GM08714 (cell line): ENCODE results near the gene HSD3B7.
"Not testable (repeated sequence)": the region's sequence is repeated elsewhere in the genome, so short reads cannot be mapped to it uniquely, and the experiment has no call there.

Source experiments
- H3K4me3 ChIP-seq: fragments of 200-500 bp; sonication (Bioruptor generic); 2 replicates; pipeline ENCODE4 v1.5.1; 2014; ENCODE audit warnings: mild to moderate bottlenecking, low read length, inconsistent platforms
- ZNF274 ChIP-seq: IDR thresholded peaks from 2 replicates; pipeline ENCODE4 v1.6.1; 2012; ENCODE audit warnings: mild to moderate bottlenecking, low read depth, low read length

Gene HSD3B7

DNA sequence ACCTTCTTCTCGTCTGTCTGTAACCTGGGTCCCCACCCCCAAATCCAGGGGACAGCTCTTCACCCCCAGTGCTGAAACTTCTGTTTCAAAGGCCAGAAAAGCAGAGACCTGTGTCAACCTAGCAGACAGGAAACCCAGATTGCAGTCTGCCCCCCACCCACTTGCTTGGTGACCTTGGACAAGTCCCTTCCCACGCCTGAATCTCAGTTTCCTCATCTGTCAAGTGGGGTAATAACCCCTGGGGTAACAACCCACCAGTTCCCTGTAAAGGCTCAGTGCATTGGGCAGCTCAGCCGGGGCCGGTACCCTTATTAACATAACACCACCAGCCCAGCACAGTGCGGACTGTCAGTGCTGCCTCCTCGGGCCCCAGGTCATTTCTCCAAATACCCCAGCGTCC, 24.1 kb downstream of the HSD3B7 start:
- no peak overlapping the region for H3K4me3 ChIP-seq
- TF ChIP-seq ZNF274: no peak

DNA sequence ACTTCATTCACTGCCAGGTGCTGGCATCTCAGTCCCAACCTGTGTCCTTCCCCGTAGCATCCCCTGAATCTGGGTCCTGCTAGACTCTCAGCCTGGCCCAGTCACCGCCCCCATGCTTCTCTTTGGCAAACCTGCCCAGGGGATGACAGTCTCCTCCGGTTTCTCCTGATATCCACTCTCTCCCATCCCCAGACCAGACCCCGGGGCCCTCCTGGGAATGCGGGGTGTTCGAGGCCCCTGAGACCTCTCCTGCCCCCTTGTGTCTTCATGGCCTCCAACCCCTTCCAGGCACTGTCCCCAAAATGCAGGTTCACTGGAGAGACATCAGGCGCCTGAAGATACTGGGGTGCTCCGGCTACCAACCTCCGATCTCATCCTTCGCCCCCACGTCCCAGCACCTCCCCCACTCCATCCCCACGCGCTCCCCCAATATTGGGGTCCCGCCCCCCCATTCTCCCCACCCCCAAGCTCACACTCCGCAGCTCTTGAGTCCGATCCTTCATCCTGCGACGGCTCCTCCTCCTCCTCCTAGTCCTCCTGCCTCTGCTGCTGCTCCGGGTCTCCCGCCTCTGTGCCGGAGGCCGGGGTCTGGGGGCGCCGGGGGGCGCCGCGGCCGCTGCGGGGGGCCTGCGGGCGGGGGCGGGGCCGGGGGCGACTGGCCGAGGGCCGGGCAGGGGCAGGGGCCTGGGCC, 25.0 kb downstream of the HSD3B7 start:
- H3K4me3 ChIP-seq: no peak overlapping the region
- TF ChIP-seq ZNF274: no peak

DNA sequence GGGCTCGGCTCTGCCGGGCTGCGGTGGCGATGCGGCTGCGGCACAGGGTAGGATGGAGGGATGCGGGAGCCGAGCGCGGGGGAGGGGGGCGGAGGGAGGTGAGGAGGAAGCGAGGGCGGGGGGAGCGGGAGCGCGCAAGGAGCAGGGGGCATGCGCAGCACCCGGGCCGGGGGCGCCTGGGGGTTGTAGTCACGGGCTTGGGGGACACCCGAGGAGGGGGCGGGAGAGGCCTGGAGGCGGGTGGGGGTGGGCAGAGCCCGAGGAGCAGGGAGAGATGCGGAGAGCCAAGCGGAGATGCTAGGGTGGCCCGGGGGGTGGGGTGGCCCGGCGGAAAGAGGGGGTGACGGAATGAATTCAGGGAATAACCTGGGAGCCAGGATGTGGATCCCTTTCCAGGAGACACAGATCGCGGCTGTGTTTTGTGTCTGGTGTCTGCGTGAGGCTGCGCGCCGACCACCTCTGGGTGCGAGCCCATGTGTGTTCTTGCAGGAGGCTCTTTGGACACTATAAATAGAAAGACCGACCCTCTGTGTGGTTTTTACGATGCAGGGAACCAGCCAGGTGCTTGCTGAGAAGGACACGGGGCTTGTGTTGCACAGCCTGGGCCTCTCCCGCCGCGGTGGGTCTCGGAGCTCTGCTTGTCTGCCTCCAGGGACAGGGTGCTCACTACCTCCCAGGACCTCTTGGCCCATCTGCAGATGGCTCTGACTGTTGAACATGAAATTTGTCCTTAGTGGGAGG, 25.7 kb downstream of the HSD3B7 start, which contains the start of gene STX1B:
TSS of gene STX1B (minus strand) at position 54 of the 741 bp plus-strand sequence. CDS start 242 bp downstream, outside the sequence.
- no peak for TF ChIP-seq ZNF274
- no peak within 1 kb of the TSS for H3K4me3 ChIP-seq

DNA sequence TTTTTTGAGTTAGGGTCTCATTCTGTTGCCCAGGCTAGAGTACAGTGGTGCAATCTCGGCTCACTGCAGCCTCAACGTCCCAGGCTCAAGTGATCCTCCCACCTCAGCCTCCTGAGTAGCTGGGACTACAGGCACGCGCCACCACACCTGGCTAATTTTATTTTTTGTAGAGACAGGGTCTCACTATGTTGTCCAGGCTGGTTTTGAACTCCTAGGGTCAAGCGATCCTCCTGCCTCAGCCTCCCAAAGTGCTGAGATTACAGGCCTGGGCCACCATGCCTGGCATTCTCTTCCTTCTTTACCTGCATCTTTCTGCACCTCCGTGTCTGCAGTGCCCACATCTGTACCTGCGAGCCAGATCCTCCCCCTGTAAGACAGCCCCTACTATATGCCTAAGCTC, 26.8 kb downstream of the HSD3B7 start:
- not testable (repeated sequence) for H3K4me3 ChIP-seq

DNA sequence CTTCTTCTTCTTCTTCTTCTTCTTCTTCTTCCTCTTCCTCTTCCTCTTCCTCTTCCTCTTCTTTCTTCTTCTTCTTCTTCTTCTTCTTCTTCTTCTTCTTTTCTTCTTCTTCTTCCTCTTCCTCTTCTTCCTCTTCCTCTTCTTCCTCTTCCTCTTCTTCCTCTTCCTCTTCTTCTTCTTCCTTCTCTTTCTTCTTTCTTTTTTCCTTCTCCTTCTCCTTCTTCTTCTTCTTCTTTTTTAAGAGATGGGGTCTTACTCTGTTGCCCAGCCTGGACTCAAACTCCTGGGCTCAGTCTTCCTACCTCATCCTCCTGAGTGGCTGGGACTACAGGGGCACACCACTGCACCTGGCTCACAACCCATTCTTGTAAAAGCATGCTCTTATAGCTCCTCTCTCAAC, 28.3 kb downstream of the HSD3B7 start:
- not testable (repeated sequence) for H3K4me3 ChIP-seq

DNA sequence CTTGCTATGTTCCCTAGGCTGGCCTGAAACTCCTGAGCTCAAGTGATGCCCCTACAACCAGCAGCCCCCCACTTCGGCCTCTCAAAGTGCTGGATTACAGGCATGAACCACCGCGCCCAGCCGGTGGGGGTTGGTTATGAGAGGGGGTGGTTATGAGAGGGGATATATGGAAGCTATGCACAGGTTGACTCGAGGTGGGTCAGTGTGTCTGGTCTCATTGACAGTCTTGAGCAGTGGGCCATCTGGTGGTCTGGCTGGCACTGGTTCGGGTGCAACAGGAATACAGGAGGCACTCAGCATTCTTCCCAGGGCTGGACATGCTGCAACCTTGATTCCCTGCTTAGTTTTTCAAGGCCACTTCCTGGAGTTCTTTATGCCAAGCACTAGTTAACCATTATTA, 31.0 kb downstream of the HSD3B7 start:
- H3K4me3 ChIP-seq: no peak overlapping the region
- TF ChIP-seq ZNF274: no peak

DNA sequence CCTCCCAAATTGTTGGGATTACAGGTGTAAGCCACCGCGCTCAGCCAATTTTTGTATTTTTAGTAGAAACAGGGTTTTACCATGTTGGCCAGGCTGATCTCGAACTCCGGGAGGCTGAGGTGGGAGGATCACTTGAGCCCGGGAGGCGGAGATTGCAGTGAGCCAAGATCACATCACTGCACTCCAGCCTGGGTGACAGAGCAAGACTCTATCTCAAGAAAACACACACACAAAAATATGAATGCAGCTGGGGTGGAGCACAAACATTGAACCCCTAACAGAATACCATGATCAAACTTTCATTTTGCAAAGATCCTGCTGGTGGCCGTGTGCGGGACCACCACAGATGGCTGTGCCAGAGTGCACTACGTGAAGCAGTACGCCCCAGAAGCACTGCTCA, 32.7 kb downstream of the HSD3B7 start:
- not testable (repeated sequence) for H3K4me3 ChIP-seq

DNA sequence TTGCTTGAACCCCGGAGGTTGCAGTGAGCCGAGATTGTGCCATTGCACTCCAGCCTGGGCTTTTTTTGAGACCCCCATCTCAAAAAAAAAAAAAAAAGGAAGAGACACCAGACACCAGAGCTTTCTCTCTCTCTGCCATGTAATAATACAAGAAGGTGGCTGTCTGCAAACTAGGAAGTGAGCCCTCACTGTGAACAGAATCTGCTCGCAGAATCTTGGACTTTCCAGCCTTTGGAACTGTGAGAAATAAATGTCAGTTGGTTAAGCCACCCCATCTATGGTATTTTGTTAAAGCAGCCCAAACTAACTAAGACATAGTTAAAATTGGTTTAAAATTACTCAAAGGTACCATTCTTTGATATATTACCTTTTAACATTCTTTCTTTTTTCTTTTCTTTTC, 35.5 kb downstream of the HSD3B7 start:
- no peak overlapping the region for H3K4me3 ChIP-seq

DNA sequence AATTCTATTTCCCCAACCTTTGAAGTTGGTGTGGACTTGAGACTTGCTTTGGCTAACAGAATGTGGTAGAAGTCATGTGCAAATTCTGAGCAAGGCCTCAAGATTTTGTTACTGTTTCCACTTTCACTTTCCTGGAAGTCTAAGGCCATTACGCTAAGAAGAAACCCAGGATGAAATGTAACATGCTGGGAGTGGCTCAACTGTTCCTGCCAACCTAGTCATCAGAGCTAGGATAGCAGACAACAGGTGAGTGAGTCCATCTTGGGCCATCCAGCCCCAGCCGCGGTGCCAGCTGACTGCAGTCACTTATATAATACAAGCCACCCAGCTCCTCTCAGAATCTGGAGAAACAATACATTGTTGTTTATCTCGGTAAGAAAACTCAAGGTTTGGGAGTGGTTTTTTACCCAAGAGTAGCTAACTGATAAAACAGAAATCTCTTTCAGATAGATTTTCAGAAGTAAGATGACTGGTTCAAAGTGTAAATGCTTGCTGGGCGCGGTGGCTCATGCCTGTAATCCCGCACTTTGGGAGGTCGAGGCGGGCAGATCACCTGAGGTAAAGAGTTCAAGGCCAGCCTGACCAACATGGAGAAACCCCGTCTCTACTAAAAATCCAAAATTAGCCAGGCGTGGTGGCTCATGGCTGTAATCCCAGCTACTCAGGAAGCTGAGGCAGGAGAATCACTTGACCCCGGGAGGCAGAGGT, 37.7 kb downstream of the HSD3B7 start:
- no peak overlapping the region for H3K4me3 ChIP-seq
- no peak for TF ChIP-seq ZNF274

More for the DNA sequence above, 35.5 kb downstream of the HSD3B7 start:
- TF ChIP-seq ZNF274: no peak

DNA sequence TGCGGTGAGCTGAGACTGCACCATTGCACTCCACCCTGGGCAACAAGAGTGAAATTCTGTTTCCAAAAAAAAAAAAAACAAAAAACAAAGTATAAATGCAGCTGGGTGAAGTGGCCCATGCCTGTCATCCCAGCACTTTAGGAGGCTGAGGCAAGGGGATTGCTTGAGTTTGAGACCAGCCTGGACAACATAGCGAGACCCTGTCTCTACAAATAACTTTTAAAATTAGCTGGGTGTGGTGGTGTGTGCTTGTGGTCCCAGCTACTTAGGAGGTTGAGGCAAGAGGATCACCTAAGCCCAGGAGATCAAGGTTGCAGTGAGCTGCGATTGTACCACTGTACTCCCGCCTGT, 38.2 kb downstream of the HSD3B7 start:
- no peak overlapping the region for H3K4me3 ChIP-seq
- TF ChIP-seq ZNF274: no peak

DNA sequence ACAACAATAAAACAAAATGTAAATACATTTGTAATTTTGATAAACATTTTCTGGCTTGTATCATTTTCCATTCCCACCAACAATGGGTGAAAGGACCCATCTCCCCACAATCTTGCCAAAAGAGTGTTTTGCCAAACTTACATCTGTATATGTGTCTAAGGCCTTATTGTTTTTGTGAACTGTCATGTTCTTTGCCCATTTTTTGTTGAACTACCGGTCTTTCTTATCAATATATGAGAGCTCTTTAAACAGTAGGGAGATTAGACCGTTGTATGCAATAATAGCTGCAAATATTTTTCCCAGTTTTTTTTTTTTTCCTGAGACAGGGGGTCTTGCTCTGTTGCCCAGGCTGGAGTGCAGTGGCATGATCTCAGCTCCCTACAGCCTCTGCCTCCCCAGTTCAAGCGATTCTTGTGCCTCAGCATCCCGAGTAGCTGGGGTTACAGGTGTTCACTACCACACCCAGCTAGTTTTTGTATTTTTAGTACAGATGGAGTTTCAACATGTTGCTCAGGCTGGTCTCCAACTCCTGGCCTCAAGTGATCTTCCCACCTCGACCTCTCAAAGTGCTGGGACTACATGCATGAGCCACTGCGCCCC, 38.7 kb downstream of the HSD3B7 start:
- no peak for TF ChIP-seq ZNF274
- no peak overlapping the region for H3K4me3 ChIP-seq

DNA sequence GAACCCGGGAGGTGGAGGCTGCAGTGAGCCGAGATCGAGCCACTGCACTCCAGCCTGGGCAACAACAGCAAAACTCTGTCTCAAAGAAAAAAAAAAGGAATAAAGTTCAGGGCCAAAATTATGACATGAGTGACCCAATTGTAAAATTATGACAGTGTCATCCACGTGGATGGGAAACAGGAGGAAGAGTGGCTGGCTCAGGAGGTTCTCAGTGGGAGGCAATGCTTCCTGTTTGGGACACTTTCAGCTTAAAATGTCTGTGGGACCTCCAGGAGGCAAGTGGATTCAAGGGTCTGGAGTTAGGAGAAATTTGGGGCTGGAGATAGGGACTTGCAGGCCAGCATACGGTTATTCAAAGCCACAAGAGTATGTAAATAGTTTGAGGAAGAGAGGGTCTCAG, 40.3 kb downstream of the HSD3B7 start:
- H3K4me3 ChIP-seq: no peak overlapping the region
- TF ChIP-seq ZNF274: no peak

DNA sequence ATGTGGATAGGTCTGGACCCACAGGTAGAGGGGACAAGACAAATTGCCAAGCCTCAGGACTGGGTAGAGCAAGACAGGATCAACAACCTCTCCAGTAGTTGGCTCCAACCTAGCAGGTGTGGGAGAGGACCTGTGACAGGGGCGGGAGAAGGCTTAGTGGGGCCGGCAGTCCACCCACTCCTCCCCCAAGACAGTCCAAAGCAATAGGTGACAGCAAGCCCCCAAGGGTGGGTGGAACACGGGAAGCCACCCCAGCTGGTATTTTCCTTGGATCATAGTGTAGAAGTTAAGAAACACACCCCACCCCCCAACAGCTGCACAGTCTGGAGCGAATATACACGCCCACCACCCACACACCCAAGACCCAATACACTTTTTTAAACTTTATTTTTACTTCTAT, 44.3 kb downstream of the HSD3B7 start:
- H3K4me3 ChIP-seq: no peak overlapping the region
- no peak for TF ChIP-seq ZNF274

DNA sequence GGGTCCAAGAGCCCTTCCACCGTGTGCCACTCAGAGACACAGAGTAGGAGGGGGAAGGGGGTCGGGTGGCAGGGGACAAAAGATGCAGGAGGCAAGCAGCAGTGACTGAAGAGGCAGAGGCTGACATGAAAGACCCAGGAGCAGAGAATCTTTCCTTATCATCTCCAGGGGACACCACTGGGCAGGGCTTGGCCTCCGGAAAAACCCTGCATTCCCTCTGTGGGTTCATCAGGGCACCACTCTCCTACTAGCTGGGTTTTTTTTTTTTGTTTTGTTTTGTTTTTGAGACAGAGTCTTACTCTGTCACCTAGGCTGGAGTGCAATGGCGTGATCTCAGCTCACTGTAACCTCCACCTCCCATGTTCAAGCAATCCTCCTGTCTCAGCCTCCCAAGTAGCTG, 46.3 kb downstream of the HSD3B7 start:
- no peak overlapping the region for H3K4me3 ChIP-seq
- TF ChIP-seq ZNF274: no peak
